HG03045 (cell line): ENCODE results near the gene ARFGEF3.
"Not testable (repeated sequence)": the region's sequence is repeated elsewhere in the genome, so short reads cannot be mapped to it uniquely, and the experiment has no call there.

Source experiments
- ATAC-seq: cut with Tn5 transposase; IDR thresholded peaks from one replicate; pipeline ENCODE4 v1.9.1; 2021; ENCODE audit warnings: mild to moderate bottlenecking, moderate library complexity; ENCODE audit not compliant: unreplicated experiment

ARFGEF3 gene

DNA sequence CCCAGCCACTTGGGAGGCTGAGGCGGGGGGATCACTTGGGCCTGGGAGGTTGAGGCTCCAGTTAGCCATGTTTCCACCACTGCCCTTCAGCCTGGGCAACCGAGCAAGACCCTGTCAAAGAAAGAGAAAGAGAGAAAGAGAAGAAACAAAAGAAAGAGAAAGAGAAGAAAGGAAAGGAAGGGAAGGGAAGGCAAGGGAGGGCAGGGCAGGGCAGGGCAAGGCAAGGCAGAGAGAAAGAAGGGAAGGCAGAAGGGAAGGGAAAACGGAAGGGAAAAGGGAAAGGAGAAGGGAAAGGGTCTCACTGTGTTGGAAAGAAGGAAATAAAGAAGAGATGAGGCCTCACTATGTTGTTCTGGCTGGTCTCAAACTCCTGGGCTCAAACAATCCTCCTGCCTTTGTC is 104.4 kb downstream of the ARFGEF3 start:
- ATAC-seq = no peak

DNA sequence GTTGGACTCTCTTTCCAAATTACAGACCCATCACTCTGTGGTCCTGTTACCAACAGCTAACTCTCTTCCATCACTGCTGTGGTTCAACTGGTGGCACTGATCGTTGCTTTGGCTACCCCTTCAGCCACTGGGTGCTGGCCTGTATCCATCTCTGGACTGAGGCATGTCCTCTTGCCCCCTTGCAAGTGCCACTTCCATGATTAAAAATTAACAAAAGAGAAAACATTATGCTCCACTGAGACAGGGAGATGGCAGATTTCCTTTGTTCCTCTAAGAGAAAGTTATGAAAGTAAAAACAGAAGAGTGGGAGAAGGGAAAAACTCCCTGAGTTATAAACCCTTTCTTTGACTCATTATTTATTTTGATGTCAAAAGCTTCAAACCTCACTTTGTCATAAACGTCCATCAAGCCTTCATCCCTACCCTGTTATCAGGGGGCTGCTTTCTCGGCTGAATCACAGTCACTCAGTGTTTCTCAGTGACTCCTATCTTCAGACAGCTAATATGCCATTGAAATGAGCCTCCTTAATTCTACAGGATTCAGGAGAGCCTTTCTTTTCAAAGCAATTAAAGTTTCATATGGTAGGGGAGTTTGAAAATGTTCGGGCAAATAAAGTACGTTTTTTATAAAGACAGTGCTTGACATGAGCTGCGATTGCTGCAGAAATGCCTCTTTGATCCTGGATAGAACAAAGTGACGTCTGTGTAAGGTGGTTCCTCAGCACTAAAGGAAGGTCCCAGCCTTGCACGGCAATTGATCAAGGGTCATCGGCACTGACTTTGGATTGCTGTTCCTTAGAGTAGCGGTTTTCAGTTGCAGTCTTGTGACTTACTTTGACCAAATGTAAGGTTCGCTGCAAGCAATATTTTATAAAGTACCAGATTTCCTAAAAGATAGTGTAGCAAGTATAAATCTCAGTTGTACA is 106.5 kb downstream of the ARFGEF3 start:
- no peak for ATAC-seq

DNA sequence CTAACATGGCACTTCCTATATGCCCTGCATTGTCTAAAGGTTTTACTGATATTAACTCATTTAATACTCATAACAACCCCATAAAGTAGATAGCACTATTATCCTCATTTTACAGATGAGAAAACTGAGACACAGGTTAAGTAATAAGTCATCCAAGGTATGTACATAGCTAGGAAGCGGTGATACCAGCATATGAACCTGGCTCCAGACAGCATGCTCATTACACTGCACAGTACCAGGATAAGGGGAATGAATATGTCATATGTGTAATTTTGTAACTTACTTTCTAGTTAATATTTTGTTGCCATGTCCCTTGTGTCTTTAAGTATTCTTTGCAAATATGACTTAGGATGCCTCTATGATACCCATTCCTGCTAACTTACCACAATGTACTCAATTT is 109.7 kb downstream of the ARFGEF3 start:
- ATAC-seq = no peak

DNA sequence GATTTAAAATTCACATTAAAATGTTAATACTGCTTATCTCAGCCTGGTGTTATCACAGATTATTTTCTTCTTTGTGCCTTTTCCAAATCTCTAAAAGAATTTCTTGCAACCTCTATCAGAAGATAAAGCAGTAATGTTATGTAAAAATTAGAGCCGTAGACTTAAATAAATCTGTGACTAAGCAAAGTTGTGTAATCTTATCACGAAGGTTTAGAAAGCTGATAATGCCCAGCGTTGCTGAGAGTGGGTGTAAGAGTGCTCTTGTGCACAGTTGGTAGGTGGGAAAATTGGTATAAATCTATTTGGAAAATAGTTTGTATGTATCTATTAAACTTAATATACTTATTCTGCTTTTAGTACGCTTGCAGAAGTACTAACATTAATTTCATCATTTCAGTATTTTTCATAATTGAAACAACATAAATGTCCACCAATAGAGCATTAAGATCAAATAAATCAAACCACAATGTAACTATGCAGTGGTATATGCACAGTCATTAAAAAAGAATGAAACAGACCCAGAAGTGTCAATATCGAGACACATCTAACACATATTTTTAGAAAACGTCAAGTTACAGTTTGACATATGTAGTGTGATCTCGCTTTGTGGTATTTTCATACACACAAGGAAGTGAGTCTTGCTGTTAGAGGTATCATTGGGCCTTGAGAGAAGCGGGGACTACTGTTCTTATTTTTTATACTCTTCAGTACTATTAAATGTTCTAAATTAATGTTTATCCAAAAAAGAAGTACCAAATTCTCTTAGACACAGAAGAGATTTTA is 111.0 kb downstream of the ARFGEF3 start:
- no peak for ATAC-seq

DNA sequence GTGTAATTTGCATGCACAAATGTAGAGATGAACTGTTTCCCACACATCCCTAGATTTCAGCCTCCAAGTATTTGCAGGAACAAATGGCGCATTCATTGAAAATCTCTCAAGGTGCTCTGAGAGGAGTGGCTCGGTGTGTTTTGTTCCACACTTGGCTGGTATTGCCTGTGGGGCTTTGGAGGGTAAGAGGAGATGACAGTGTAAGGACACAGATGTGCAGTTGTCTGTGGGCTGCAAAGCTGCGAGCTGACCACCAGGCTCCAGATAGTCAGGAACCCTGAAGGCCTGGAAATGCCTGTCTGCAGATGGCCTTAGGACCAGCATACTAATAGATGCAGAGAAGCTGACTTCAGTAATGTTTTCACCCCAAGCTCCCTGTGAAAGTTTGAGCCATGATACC is 114.2 kb downstream of the ARFGEF3 start:
- no peak for ATAC-seq

DNA sequence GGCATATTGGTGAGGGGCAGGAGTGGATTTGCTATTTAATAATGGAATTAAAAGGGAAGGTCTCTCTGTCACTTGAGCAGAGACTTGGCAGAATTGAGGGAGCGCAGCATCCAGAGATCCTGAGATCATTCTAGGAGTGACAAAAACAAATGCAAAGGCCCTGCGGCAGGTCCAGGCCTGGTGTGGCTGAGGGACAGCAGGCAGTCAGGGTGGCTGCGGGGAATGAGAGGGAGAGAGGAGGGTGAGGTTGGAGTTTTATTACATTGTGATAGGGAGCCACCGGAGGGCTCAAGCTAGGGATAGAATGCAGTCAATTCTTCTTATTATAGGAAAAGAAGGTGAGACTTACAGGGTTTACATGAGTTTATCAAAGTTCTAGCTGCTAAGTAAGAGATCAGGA is 116.1 kb downstream of the ARFGEF3 start:
- no peak for ATAC-seq

DNA sequence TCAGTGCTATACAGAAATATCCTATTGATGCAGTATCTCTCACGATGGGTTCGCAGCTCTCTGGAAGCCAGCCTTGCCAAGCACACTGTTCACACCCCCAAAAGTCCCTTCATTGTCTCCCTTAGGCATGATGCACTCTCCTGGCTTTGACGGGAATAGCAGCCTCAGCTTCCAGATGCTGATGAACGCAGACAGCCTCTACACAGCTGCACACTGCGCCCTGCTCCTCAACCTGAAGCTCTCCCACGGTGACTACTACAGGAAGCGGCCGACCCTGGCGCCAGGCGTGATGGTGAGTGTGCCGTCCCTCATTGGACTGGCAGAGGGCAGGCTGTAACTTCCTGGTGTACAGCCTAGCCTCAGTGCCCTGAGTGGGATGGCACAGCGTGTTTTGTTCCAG is 116.6 kb downstream of the ARFGEF3 start:
- no peak for ATAC-seq

DNA sequence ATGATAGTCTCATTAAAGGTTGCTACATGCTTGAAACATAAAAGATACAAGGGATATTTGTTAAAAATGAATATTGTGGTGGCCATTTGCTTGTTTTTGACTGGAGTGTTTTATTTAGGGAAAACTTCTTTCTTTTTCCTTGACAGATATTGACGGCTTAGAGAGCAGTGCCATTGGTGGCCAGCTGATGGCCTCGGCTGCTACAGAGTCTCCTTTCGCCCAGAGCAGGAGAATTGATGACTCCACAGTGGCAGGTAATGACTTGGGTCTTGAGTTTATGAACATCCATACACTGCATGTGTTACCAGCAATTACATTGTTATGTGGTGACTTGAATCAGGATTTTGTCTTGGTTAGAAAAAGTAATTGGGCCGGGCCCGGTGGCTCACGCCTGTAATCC is 124.1 kb downstream of the ARFGEF3 start:
- ATAC-seq = no peak

DNA sequence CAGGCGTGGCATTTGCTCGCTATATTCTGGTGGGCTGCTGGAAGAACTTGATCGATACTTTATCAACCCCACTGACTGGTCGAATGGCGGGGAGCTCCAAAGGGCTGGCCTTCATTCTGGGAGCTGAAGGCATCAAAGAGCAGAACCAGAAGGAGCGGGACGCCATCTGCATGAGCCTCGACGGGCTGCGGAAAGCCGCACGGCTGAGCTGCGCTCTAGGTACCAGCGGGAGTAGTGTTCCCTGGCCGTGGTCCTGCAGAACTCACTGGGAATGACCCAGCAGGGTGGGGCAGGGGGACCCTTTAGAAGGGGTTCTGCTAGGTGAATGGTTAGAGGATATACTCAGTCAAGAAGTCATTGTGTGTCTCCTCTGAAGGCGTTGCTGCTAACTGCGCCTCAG is 125.0 kb downstream of the ARFGEF3 start:
- ATAC-seq = no peak

DNA sequence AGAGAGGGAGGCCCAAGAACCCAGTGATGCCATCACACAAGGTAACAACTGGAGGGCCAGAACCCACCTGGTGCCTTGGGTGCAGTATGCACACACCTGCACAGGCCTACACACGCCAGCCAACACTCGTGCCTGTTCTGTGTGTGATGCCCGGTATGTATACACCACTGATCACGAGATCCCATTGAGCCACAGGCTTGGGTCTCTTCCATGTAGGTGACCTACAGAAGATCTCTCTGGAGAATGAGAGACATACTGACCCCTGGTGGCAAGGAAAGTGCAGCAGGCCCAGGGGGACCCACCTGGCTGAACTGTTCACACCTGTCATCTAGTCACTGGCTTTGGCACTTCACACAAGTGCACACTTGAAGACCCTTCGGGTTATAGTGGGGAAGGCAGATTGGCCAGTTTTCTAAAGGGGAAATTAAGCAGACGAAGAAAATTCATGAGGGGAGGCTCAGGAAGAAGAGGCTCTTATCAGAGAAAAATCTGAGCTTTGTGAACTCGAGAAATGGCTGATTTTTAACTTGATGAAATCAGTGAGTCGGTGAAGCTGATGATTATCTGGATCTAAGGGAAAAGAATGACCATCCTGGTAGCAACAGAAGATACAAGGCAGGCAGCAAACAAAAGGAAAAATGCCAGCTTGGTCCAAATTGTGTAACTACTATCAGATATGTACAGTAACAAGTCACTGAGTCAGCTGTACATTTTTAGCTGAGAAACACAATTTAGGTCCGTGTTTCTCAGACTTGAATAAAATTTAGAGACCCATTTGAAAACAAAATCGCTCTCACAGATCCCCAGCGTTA is 125.6 kb downstream of the ARFGEF3 start:
- ATAC-seq = no peak

DNA sequence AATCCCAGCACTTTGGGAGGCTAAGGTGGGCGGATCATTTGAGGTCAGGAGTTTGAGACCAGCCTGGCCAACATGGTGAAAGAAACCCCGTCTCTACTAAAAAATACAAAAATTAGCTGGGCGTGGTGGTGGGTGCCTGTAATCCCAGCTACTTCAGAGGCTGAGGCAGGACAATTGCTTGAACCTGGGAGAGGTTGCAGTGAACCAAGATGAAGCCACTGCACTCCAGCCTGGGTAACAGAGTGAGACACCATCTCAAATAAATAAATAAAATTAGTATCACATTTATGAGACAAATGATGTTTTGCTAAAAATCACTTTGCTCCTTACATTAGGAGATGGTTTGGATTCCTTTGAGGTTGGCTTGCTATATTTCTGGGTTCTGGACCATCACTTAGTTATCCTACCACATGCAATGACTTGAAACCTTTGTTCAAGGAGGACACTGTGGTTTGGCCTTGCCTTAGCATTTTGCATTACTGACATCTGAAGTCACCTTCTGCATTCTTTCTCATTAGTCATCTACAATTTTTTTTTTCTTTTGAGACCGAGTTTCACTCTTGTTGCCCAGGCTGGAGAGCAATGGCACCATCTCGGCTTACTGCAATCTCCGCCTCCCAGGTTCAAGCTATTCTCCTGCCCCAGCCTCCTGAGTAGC is 126.8 kb downstream of the ARFGEF3 start:
- not testable (repeated sequence) for ATAC-seq

DNA sequence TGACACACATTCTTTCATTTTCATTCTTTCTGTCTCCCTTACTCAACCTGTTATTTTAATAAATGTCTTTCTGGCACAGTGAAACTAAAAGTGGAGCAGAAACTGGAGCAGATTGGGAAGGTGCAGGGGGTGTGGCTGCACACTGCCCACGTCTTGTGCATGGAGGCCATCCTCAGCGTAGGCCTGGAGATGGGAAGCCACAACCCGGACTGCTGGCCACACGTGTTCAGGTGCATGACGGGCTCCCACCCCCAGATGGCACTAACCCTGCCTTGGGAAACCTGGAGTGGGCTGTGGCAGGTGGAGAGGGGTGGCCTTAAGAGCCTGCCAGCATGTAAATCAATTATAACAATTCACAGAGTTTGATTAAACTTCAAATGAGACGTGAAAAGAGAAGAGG is 128.0 kb downstream of the ARFGEF3 start:
- no peak for ATAC-seq

DNA sequence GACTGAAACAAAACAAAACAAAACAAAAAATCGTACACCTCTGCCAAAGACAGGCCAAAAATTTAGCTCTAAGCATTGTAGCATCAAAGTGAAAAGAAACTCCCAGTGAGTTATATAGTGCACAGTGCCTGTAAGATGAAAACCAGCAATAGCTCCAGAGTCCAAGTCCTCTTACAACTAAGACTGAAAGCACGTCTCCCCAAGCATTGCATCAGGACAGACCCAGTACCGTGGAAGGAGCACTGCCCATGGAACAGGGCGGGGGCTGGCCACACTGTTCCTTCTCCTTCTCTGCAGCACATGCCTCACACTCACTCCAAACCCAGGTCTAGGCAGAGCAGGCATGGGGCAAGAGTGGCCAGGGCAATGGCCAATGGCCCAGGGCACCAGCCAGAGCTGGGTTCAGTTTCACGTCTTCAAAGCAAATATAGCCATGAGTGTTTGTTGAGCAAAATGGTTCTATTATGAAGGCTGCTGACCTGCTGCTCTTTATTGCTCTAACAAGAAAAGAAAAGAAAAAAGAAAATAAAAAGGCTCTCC is 128.8 kb downstream of the ARFGEF3 start:
- no peak for ATAC-seq

DNA sequence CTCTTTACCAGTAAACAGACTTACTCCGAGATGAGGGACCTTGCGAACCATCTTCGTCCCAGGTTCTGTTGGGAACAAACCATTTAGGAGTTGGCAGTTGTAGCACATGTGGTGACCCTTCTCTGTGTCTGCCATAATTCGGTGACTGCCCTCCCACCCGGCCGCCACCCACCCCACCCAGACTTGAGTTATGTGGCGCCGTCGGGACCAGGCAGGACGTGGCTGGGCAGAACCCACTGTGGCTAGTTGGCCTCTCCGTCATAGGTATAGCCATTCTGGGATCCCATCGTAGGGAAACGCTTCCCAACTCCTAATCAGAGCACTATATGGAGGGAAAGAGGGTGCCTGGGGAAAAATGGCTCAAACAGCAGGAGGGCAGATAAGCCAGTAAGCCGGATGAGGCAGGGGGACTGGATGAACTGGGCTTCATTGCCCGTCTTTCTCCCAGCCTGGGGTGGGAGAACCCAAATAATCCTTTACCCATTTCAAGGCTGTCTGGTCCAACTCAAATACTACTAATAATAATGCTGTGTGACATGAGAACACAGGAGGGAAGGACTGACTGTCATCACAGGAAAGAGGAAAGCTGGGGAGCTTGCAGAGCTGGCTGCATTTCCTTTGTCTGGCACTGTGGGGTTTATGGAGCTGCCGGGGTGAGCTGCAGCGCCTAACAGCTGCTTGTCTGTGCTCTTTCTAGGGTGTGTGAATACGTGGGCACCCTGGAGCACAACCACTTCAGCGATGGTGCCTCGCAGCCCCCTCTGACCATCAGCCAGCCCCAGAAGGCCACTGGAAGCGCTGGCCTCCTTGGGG is 129.5 kb downstream of the ARFGEF3 start:
- no peak for ATAC-seq

DNA sequence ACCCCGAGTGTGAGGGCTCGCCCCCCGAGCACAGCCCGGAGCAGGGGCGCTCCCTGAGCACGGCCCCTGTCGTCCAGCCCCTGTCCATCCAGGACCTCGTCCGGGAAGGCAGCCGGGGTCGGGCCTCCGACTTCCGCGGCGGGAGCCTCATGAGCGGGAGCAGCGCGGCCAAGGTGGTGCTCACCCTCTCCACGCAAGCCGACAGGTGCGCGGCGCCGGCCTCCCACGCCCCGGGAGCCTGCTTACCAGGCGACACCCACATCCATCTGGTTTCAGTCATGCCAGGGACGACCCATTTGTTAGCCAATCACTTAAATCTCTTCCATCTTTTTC is 130.1 kb downstream of the ARFGEF3 start:
- ATAC-seq = no peak

DNA sequence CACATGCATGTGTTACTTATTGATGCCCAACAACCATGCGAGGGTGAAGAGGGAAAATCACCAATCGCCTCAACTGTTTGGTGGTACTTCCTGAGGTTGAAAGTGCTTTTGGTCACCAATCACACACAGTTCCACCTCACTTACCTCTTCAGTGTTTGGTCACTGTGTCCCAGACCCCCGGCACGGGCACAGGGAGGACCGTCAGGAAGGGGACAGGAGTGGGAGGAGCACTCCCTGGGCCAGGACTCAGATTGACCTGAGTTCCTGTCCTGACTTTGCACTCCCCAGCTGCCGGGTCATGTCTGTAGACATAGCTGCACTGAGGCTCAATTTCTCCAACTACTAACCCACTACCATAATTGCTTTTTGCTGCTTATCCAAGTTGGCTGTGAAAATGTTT is 130.7 kb downstream of the ARFGEF3 start:
- no peak for ATAC-seq

DNA sequence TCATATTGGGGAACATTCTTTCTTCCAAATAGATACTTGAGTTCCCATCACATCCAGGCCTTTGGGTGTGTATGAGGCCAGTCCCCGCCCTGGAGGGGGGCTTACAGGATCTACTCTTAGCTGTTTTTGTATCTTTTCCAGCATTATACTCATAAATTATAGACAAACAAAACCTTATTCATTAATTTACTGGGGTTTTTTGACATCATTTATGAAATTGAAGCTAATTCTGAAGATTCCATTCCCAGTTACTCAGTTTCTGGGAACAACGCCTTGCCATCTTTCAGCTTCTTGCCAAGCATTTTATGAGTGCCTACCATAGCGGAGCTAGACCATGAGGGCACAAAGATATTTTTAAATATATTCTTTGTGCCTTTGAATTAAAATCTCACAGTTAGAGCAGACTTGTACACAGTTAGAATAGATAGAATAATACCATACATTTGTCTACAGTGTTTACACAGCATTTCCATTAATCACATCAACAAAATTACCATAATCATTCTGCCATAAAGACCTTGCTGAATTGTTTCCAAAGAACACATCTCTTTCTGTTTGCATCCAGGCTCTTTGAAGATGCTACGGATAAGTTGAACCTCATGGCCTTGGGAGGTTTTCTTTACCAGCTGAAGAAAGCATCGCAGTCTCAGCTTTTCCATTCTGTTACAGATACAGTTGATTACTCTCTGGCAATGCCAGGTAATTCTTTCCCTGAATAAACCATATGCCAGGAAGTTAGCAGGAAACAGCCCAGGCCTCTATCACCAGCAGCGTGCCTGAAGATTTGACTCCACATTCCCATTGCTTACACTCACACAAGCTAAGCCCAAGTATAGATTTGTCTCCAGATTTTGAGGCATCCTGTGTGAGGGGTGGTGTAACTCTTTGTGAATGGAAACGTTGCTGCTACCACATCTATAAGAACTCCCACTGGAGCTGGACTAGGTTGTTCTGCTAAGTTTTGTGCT is 132.0 kb downstream of the ARFGEF3 start:
- no peak for ATAC-seq

DNA sequence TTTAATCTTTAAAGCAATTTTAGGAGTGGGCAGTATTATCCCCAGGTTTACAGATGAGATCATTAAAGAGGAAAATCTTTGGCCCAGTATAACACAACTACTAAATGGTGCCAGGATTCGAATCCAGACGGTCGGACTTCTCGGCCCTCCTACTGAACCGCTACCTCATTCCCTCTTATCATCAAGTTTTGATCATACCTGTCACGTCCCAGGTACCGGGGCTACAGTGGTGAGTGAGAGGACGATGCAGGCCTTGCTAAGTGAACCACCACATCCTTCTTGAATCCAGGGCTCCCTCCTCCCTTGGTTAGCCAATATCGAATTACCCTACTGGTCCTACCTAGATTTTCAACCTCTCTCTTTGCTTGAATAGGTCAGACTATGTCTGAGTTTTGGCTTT is 134.6 kb downstream of the ARFGEF3 start:
- no peak for ATAC-seq

DNA sequence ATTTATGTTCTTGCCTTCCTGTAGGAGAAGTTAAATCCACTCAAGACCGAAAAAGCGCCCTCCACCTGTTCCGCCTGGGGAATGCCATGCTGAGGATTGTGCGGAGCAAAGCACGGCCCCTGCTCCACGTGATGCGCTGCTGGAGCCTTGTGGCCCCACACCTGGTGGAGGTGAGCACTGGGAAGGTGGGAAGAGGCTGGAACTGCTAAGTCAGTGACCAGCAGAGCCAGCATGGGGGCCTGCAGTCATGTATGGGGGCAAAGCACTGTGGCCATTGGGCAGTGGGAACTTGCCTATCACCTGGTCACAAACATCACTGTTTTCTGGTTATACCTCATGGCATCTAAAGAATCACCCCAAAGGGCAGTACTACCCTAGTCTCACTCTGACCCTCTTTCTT is 135.0 kb downstream of the ARFGEF3 start:
- no peak for ATAC-seq
